H9 (cell line): ENCODE data around the gene SDR42E1. TPM values are rescaled to one million over a fixed set of nuclear protein-coding genes. Genes with fewer than 3 reads are reported as not detected.

Experiments used
- DNase-seq: peaks from one replicate; pipeline ENCODE4 v3.0.0-alpha.2; 2017
- H2AFZ ChIP-seq: one replicate; pipeline ENCODE4 v1.6.1; 2013; ENCODE audit warnings: mild to moderate bottlenecking, low read length, control low read depth, moderate library complexity
- H2AK5ac ChIP-seq: 2 replicates; pipeline ENCODE4 v1.6.1; 2013; ENCODE audit warnings: low read length, control low read depth, mixed read lengths; ENCODE audit not compliant: insufficient read length
- H2BK120ac ChIP-seq: one replicate; pipeline ENCODE4 v1.6.1; 2013; ENCODE audit warnings: low read depth, mild to moderate bottlenecking, low read length, control low read depth, inconsistent platforms; ENCODE audit not compliant: poor library complexity, severe bottlenecking
- H2BK12ac ChIP-seq: 2 replicates; pipeline ENCODE4 v1.6.1; 2013; ENCODE audit warnings: low read length, control low read depth, mixed read lengths, low read depth; ENCODE audit not compliant: insufficient read length
- H2BK15ac ChIP-seq: 2 replicates; pipeline ENCODE4 v1.6.1; 2013; ENCODE audit warnings: low read depth, low read length, control low read depth
- H2BK20ac ChIP-seq: one replicate; pipeline ENCODE4 v1.6.1; 2013; ENCODE audit warnings: low read depth, mild to moderate bottlenecking, low read length, control low read depth, inconsistent platforms; ENCODE audit not compliant: poor library complexity, severe bottlenecking
- H2BK5ac ChIP-seq: 2 replicates; pipeline ENCODE4 v1.6.1; 2013; ENCODE audit warnings: low read length, control low read depth, mixed read lengths; ENCODE audit not compliant: insufficient read length
- H3K14ac ChIP-seq: 2 replicates; pipeline ENCODE4 v1.6.1; 2013; ENCODE audit warnings: low read length, control low read depth; ENCODE audit not compliant: insufficient read depth
- H3K18ac ChIP-seq: 2 replicates; pipeline ENCODE4 v1.6.1; 2013; ENCODE audit warnings: low read depth, mild to moderate bottlenecking, mixed read lengths, low read length, control low read depth; ENCODE audit not compliant: insufficient read length
- H3K23ac ChIP-seq: 2 replicates; pipeline ENCODE4 v1.6.1; 2013; ENCODE audit warnings: low read length, control low read depth, mixed read lengths, low read depth; ENCODE audit not compliant: insufficient read length
- H3K23me2 ChIP-seq: 2 replicates; pipeline ENCODE4 v1.6.1; 2013; ENCODE audit warnings: low read depth, mild to moderate bottlenecking, mixed read lengths, low read length, control low read depth; ENCODE audit not compliant: insufficient read length, poor library complexity, severe bottlenecking
- H3K27ac ChIP-seq: 2 replicates; pipeline ENCODE4 v1.5.1; 2013; ENCODE audit warnings: low read length, control low read depth, mixed read lengths, low read depth; ENCODE audit not compliant: insufficient read length
- H3K27me3 ChIP-seq: 2 replicates; pipeline ENCODE4 v1.6.1; 2013; ENCODE audit warnings: low read length, control low read depth, inconsistent platforms; ENCODE audit not compliant: insufficient read depth
- H3K4ac ChIP-seq: 2 replicates; pipeline ENCODE4 v1.6.1; 2013; ENCODE audit warnings: low read depth, mild to moderate bottlenecking, control low read depth, inconsistent platforms, low read length, moderate library complexity
- H3K4me1 ChIP-seq: 2 replicates; pipeline ENCODE4 v1.6.1; 2013; ENCODE audit warnings: low read length, control low read depth, inconsistent platforms; ENCODE audit not compliant: insufficient read depth
- H3K4me2 ChIP-seq: 2 replicates; pipeline ENCODE4 v1.6.1; 2013; ENCODE audit warnings: low read length, control low read depth, mixed read lengths; ENCODE audit not compliant: insufficient read length, insufficient read depth
- H3K56ac ChIP-seq: 2 replicates; pipeline ENCODE4 v1.6.1; 2013; ENCODE audit warnings: low read depth, mild to moderate bottlenecking, mixed read lengths, low read length, control low read depth; ENCODE audit not compliant: insufficient read length
- H3K79me1 ChIP-seq: 2 replicates; pipeline ENCODE4 v1.6.1; 2013; ENCODE audit warnings: low read depth, mild to moderate bottlenecking, moderate library complexity, low read length, control low read depth, inconsistent platforms; ENCODE audit not compliant: insufficient read depth, poor library complexity, severe bottlenecking
- H3K79me2 ChIP-seq: 2 replicates; pipeline ENCODE4 v1.6.1; 2013; ENCODE audit warnings: low read length, control low read depth, inconsistent platforms; ENCODE audit not compliant: insufficient read depth
- H3K9ac ChIP-seq: 2 replicates; pipeline ENCODE4 v1.6.1; 2013; ENCODE audit warnings: low read length, control low read depth, mixed read lengths; ENCODE audit not compliant: insufficient read length; ENCODE audit errors: extremely low read depth
- H3K9me3 ChIP-seq: one replicate; pipeline ENCODE4 v1.6.1; 2013; ENCODE audit warnings: low read depth, low read length, inconsistent platforms; ENCODE audit not compliant: control insufficient read depth
- H3T11ph ChIP-seq: one replicate; pipeline ENCODE4 v1.6.1; 2013; ENCODE audit warnings: mild to moderate bottlenecking, low read length, control low read depth, inconsistent platforms
- H4K20me1 ChIP-seq: one replicate; pipeline ENCODE4 v1.6.1; 2013; ENCODE audit not compliant: control insufficient read depth, insufficient read length, insufficient read depth
- H4K5ac ChIP-seq: 2 replicates; pipeline ENCODE4 v1.6.1; 2013; ENCODE audit warnings: low read depth, mild to moderate bottlenecking, mixed read lengths, low read length, control low read depth; ENCODE audit not compliant: insufficient read length
- H4K8ac ChIP-seq: replicated peaks from 2 replicates; pipeline ENCODE4 v1.6.1; 2013; ENCODE audit warnings: low read length, control low read depth, mixed read lengths, low read depth; ENCODE audit not compliant: insufficient read length
- H4K91ac ChIP-seq: 2 replicates; pipeline ENCODE4 v1.6.1; 2013; ENCODE audit warnings: low read depth, mild to moderate bottlenecking, moderate library complexity, mixed read lengths, low read length, control low read depth; ENCODE audit not compliant: insufficient read length
- H3K27ac Mint-ChIP-seq, 3 experiments: 2 replicates in 2 of 3; 3 replicates in 1 of 3; pipeline ENCODE4 v1.8.0; 2020 to 2021; ENCODE audit warnings: mixed read lengths in 3 of 3, mild to moderate bottlenecking in 1 of 3, moderate library complexity in 1 of 3
- H3K27me3 Mint-ChIP-seq: 2 replicates; pipeline ENCODE4 v1.8.0; 2021; ENCODE audit warnings: low read depth, mild to moderate bottlenecking, moderate library complexity, mixed read lengths
- H3K36me3 Mint-ChIP-seq, 3 experiments: 2 replicates in 2 of 3; 3 replicates in 1 of 3; pipeline ENCODE4 v1.8.0; 2020 to 2021; ENCODE audit warnings: low read depth in 3 of 3, mixed read lengths in 3 of 3; ENCODE audit not compliant: insufficient read depth in 1 of 3
- H3K4me1 Mint-ChIP-seq, 2 experiments: 2 replicates each; pipeline ENCODE4 v1.8.0; 2020; ENCODE audit warnings: mixed read lengths in 2 of 2
- H3K4me3 Mint-ChIP-seq, 2 experiments: 2 replicates in 1 of 2; 3 replicates in 1 of 2; pipeline ENCODE4 v1.8.0; 2020 to 2021; ENCODE audit warnings: mild to moderate bottlenecking in 2 of 2, mixed read lengths in 2 of 2, moderate library complexity in 1 of 2
- H3K9me3 Mint-ChIP-seq, 2 experiments: 2 replicates in 1 of 2; 3 replicates in 1 of 2; pipeline ENCODE4 v1.8.0; 2020; ENCODE audit warnings: mild to moderate bottlenecking in 2 of 2, mixed read lengths in 2 of 2, moderate library complexity in 1 of 2
- CTCF ChIP-seq: fragments of 200-600 bp; sonication (generic); conservative IDR thresholded peaks from 3 replicates; pipeline ENCODE4 v1.8.0; 2021; ENCODE audit warnings: antibody characterized with exemption, mild to moderate bottlenecking
- WGBS: extraction: QIAGEN DNeasy Blood & Tissue Kit; methylation state at CpG from one replicate; pipeline ENCODE4 v1.1.7; 2013; ENCODE audit warnings: missing lambda C conversion rate, low lambda C conversion rate, mixed read lengths; ENCODE audit not compliant: insufficient read length; ENCODE audit errors: extremely low coverage; 5-methylcytosine and 5-hydroxymethylcytosine counted together
- total RNA-seq: library from RNA; stranded (reverse); gene quantifications from 2 replicates; pipeline ENCODE4 v1.2.1, GENCODE V29; 2021

Gene SDR42E1
- total RNA-seq, 1 experiment from 2014 or later: not detected

DNA sequence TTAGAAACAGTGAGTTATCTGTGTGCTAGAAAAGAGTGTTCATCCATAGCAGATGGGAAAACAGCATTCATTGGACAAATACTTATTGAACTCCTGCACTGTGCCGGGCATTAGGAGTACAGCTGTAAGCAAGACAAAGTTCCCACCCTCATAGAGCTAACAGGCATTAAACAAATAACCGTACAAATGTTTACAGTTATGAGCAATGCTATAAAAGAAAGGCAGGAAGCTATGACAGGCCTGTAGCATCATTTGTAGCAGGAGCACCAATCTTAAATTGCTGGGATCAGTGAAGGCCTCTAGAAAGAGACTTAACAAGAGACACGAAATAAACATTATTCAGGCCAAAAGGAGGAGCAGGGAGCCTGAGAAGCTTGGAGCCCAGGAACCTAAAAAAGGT, 15.6 kb downstream of the SDR42E1 start:
- Histone ChIP-seq H2BK120ac (no peak overlapping the region), H2AFZ (no peak overlapping the region), H3K4me1 (no peaks in the 10 kb centered on the region), H3K56ac (no peak overlapping the region), H2BK20ac (no peak overlapping the region), H4K8ac (no peak overlapping the region), H4K20me1 (no peaks in the 10 kb centered on the region), H3K23ac (no peak overlapping the region), H2AK5ac (no peak overlapping the region), H3K4me2 (no peak overlapping the region), H2BK15ac (no peak overlapping the region), H3K14ac (no peak overlapping the region), H3K4ac (no peak overlapping the region), H3K9me3 (no peaks in the 10 kb centered on the region), H4K5ac (no peak overlapping the region), H3K79me1 (no peaks in the 10 kb centered on the region), H3K18ac (no peak overlapping the region), H3K27me3 (no peaks in the 10 kb centered on the region), H3K23me2 (no peaks in the 10 kb centered on the region), H3K79me2 (no peaks in the 10 kb centered on the region), H3K27ac (no peak overlapping the region), H2BK5ac (no peak overlapping the region), H3T11ph (no peak overlapping the region), H4K91ac (no peak overlapping the region), H2BK12ac (no peak overlapping the region), H3K9ac (no peak overlapping the region)
- no peak overlapping the region for H3K4me3 Mint-ChIP-seq
- H3K36me3 Mint-ChIP-seq: no peaks in the 10 kb centered on the region
- H3K9me3 Mint-ChIP-seq: no peaks in the 10 kb centered on the region
- no CpG with 5 or more reads among the region's 3 CpGs for WGBS
- no peak for TF ChIP-seq CTCF
- H3K4me1 Mint-ChIP-seq: peaks cover 17 to 19% of the 10 kb centered on the region in 2 experiments
- no peak overlapping the region for H3K27ac Mint-ChIP-seq
- H3K27me3 Mint-ChIP-seq: peaks cover 3% of the 10 kb centered on the region; the same call in 1 of the 2 replicates
- DNase-seq: no peak
